Measurements from ENCODE around the gene DDX10. TPM values are rescaled to one million over a fixed set of nuclear protein-coding genes. Genes with fewer than 3 reads are reported as not detected.

DDX10 gene
- total and polyA plus RNA-seq, 2 of the 8 experiments (the other 6 are each of a cell fraction or from before 2014, with no cell fraction given): 49.2 to 52.2 TPM

DNA sequence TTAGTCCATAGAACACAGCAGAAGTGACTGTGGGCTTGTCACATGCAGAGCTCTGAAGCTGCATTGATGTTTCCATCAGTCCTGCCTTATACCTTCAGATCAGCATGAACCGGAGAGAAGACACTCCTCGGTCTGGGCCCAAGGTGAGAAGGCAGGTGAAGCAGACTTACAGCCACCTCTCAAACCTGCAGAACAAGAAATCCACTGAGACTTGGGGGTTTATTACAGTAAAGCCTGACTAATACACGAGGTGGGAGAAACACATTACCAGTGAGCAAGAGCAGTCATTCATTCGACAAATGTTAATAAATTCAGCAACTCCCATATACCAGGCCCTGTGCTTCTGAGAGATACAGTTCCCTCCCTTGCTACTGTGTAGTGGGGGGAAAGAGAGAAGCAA, 279.0 kb downstream of the DDX10 start:
- Histone ChIP-seq H3K79me2 (ENCODE audit: control insufficient read depth in 1 of 2, insufficient read depth in 2 of 2, low read length in 2 of 2) (no peaks in the 10 kb centered on the region), H3K4ac (replicated peaks; ENCODE audit: insufficient read length, low read depth, low read length) (no peak overlapping the region), H3K4me3 (ENCODE audit: extremely low read depth in 1 of 4, insufficient read depth in 2 of 4, low read depth in 3 of 4, low read length in 4 of 4) (no peak overlapping the region), H3K27me3 (replicated peaks in 1 of 4; ENCODE audit: control insufficient read depth in 3 of 4, extremely low read depth in 1 of 4, insufficient read depth in 3 of 4, low read length in 3 of 4) (no peaks in the 10 kb centered on the region), H2BK12ac (ENCODE audit: low read depth, low read length) (no peak overlapping the region), H3K9me3 (ENCODE audit: insufficient read depth in 2 of 2, low read depth in 1 of 2, low read length in 1 of 2) (no peaks in the 10 kb centered on the region), H4K20me1 (replicated peaks in 1 of 2; ENCODE audit: control insufficient read depth in 1 of 2, insufficient read depth in 2 of 2, low read length in 2 of 2) (no peaks in the 10 kb centered on the region), H2AK5ac (ENCODE audit: low read depth, low read length) (no peak overlapping the region), H3K4me2 (ENCODE audit: insufficient read depth in 1 of 2, low read depth in 2 of 2, low read length in 2 of 2) (no peak overlapping the region), H4K91ac (replicated peaks; ENCODE audit: insufficient read length, low read length) (no peak overlapping the region), H2BK20ac (ENCODE audit: low read length) (no peak overlapping the region), H2BK5ac (ENCODE audit: low read depth, low read length) (no peak overlapping the region), H2AFZ (ENCODE audit: low read length) (no peak overlapping the region), H3K79me1 (ENCODE audit: low read depth, low read length) (no peaks in the 10 kb centered on the region), H3K23ac (ENCODE audit: insufficient read length) (no peak overlapping the region), H3K27ac (ENCODE audit: low read depth, low read length) (no peak overlapping the region), H3K23me2 (ENCODE audit: low read depth, low read length) (no peaks in the 10 kb centered on the region), H3K36me3 (ENCODE audit: control insufficient read depth in 2 of 4, insufficient read depth in 4 of 4, low read length in 3 of 4) (peaks cover 0 to 7% (median 1%) of the 10 kb centered on the region in 4 experiments; a peak in 2 of 8 replicates), H3K18ac (ENCODE audit: extremely low read depth, low read length) (no peak overlapping the region), H3K14ac (ENCODE audit: insufficient read length) (no peak overlapping the region), H3K4me1 (replicated peaks in 1 of 4; ENCODE audit: control insufficient read depth in 3 of 4, insufficient read depth in 4 of 4, low read length in 3 of 4) (no peaks in the 10 kb centered on the region), H2BK15ac (ENCODE audit: low read length) (no peak overlapping the region), H4K5ac (ENCODE audit: insufficient read length, low read depth, low read length) (no peak overlapping the region), H2BK120ac (replicated peaks; ENCODE audit: low read depth, low read length) (no peak overlapping the region), H4K8ac (ENCODE audit: extremely low read depth, insufficient read depth, low read length) (no peak overlapping the region), H3K9ac (replicated peaks in 1 of 4; ENCODE audit: extremely low read depth in 1 of 4, low read depth in 3 of 4, low read length in 3 of 4) (no peak overlapping the region), H3K56ac (replicated peaks; ENCODE audit: insufficient read length, low read depth, low read length) (no peak overlapping the region)
- FAIRE-seq (no peak), DNase-seq (ENCODE audit: low read depth in 1 of 2, low spot score in 2 of 2) (no peak)
- 87% methylated on average over 4 of the region's 4 CpGs; no CpG with 5 or more reads in 1 of the 2 experiments for WGBS, 2 experiments (ENCODE audit: extremely low coverage in 1 of 2, insufficient coverage in 1 of 2, insufficient read length in 1 of 2, insufficient replicate concordance in 2 of 2, low coverage in 1 of 2, low lambda C conversion rate in 2 of 2, missing lambda C conversion rate in 1 of 2)
- CTCF ChIA-PET (ENCODE audit: partially characterized antibody): interaction anchor here (0.9 kb wide), 1 partner anchor 73 kb away, joined by 3 read pairs; no protein-coding TSS in a partner anchor
- POLR2A ChIA-PET (ENCODE audit: partially characterized antibody): no interaction called here
- no peak for TF ChIP-seq CTBP2 (IDR thresholded peaks at IDR 0.05; ENCODE audit: borderline replicate concordance, insufficient read depth, insufficient read length, low read length)

Data from H1 (cell line).